Epithelial cell of esophagus (primary cell): ENCODE measurements around the gene ANKRD34A.

Experiments
- DNase-seq: peaks from one replicate; pipeline ENCODE4 v3.0.0; 2010; ENCODE audit warnings: low read depth
- H3K4me3 ChIP-seq: 2 replicates; pipeline ENCODE4 v1.5.1; 2011; ENCODE audit warnings: mild to moderate bottlenecking, low read length, control low read depth
- CTCF ChIP-seq: IDR thresholded peaks from 2 replicates; pipeline ENCODE4 v1.5.1; 2011; ENCODE audit warnings: low read depth, mild to moderate bottlenecking, low read length, control low read depth, inconsistent platforms; ENCODE audit not compliant: insufficient read depth; ENCODE audit errors: missing control alignments

The ANKRD34A gene

GRCh38 chr1:145959957-145960467 lies 4.4 kb downstream of the ANKRD34A start:
- no peak for TF ChIP-seq CTCF
- no peak for DNase-seq
- peak overlapping the region; percentile 52 for H3K4me3 ChIP-seq

- DNase-seq = no peak
- TF ChIP-seq CTCF = no peak
- no peak overlapping the region for H3K4me3 ChIP-seq
These were observed 5.0 kb downstream of the ANKRD34A start for GRCh38 chr1:145959333-145959732.

GRCh38 chr1:145958734-145959133 lies 5.6 kb downstream of the ANKRD34A start:
- no peak for DNase-seq
- H3K4me3 ChIP-seq = no peak overlapping the region
- no peak for TF ChIP-seq CTCF

GRCh38 chr1:145957443-145958319 lies 6.7 kb downstream of the ANKRD34A start, which contains the start of gene LIX1L:
Gene LIX1L, minus strand, starts transcription at chr1:145958017. Its CDS starts 90 bp downstream, at chr1:145957927.
- DNase-seq = peak; percentile 99
- H3K4me3 ChIP-seq = peak within 1 kb of the TSS; percentile 69
- no peak for TF ChIP-seq CTCF

- no peak for TF ChIP-seq CTCF
These were observed 7.5 kb downstream of the ANKRD34A start for GRCh38 chr1:145956781-145957442.

GRCh38 chr1:145956361-145956760 lies 8.0 kb downstream of the ANKRD34A start:
- H3K4me3 ChIP-seq = no peak overlapping the region
- DNase-seq = no peak
- TF ChIP-seq CTCF = no peak

More at GRCh38 chr1:145956781-145957442, 7.5 kb downstream of the ANKRD34A start:
- peak overlapping the region; percentile 69 for H3K4me3 ChIP-seq
- DNase-seq = no peak
